T-helper 2 cell treated with Interferon-gamma antibody and Interleukin-4, amounts not matched to agents 5 μg/mL and 100 μg/mL, for 36 hours (primary cell): ENCODE results near the gene ST3GAL3.

ENCODE experiments used
- DNase-seq: peaks from one replicate; pipeline ENCODE4 v3.0.0; 2021; ENCODE audit warnings: low spot score
- H3K27ac Mint-ChIP-seq: one replicate; pipeline ENCODE4 v1.8.0; 2021; ENCODE audit warnings: mild to moderate bottlenecking, mixed read lengths
- H3K27me3 Mint-ChIP-seq: one replicate; pipeline ENCODE4 v1.8.0; 2021; ENCODE audit warnings: low read depth, mixed read lengths
- H3K36me3 Mint-ChIP-seq: one replicate; pipeline ENCODE4 v1.8.0; 2021; ENCODE audit warnings: low read depth, mixed read lengths
- H3K4me1 Mint-ChIP-seq: one replicate; pipeline ENCODE4 v1.8.0; 2021; ENCODE audit warnings: low read depth, mixed read lengths
- H3K4me3 Mint-ChIP-seq: one replicate; pipeline ENCODE4 v1.8.0; 2022; ENCODE audit warnings: mild to moderate bottlenecking, moderate library complexity, mixed read lengths
- H3K9me3 Mint-ChIP-seq: one replicate; pipeline ENCODE4 v1.8.0; 2021; ENCODE audit warnings: mixed read lengths

Gene ST3GAL3

GRCh38 chr1:43753422-43753821, 46.1 kb downstream of the ST3GAL3 start:
- no peak for DNase-seq
- Mint-ChIP-seq H3K36me3 (peaks cover 5% of the 10 kb centered on the region), H3K4me1 (no peaks in the 10 kb centered on the region), H3K27ac (no peak overlapping the region), H3K9me3 (no peaks in the 10 kb centered on the region), H3K27me3 (no peaks in the 10 kb centered on the region), H3K4me3 (no peak overlapping the region)

- Mint-ChIP-seq H3K27me3 (no peaks in the 10 kb centered on the region), H3K27ac (no peak overlapping the region), H3K36me3 (no peaks in the 10 kb centered on the region), H3K9me3 (no peaks in the 10 kb centered on the region), H3K4me1 (no peaks in the 10 kb centered on the region), H3K4me3 (no peak overlapping the region)
- DNase-seq, result no peak
These were observed 47.6 kb downstream of the ST3GAL3 start for GRCh38 chr1:43754892-43755291.

- H3K9me3 Mint-ChIP-seq, result no peaks in the 10 kb centered on the region
- H3K36me3 Mint-ChIP-seq, result no peaks in the 10 kb centered on the region
- H3K4me3 Mint-ChIP-seq, result no peak overlapping the region
- no peak for DNase-seq
- no peak overlapping the region for H3K27ac Mint-ChIP-seq
- H3K4me1 Mint-ChIP-seq, result no peaks in the 10 kb centered on the region
- H3K27me3 Mint-ChIP-seq, result no peaks in the 10 kb centered on the region
These were observed 50.2 kb downstream of the ST3GAL3 start for GRCh38 chr1:43757343-43758053.

GRCh38 chr1:43760745-43761317, 53.5 kb downstream of the ST3GAL3 start:
- Mint-ChIP-seq H3K4me1 (peaks cover 4% of the 10 kb centered on the region), H3K36me3 (no peaks in the 10 kb centered on the region), H3K4me3 (no peak overlapping the region), H3K27me3 (no peaks in the 10 kb centered on the region), H3K27ac (no peak overlapping the region), H3K9me3 (no peaks in the 10 kb centered on the region)
- no peak for DNase-seq

- Mint-ChIP-seq H3K9me3 (no peaks in the 10 kb centered on the region), H3K36me3 (no peaks in the 10 kb centered on the region), H3K27ac (no peak overlapping the region), H3K4me3 (no peak overlapping the region), H3K4me1 (peaks cover 4% of the 10 kb centered on the region), H3K27me3 (no peaks in the 10 kb centered on the region)
- peak; percentile 40 for DNase-seq
These were observed 56.2 kb downstream of the ST3GAL3 start for GRCh38 chr1:43763497-43763973.

- Mint-ChIP-seq H3K36me3 (no peaks in the 10 kb centered on the region), H3K27me3 (no peaks in the 10 kb centered on the region), H3K9me3 (no peaks in the 10 kb centered on the region), H3K4me3 (no peak overlapping the region), H3K4me1 (peaks cover 4% of the 10 kb centered on the region), H3K27ac (no peak overlapping the region)
- DNase-seq, result no peak
These were observed 57.2 kb downstream of the ST3GAL3 start for GRCh38 chr1:43764581-43764980.

GRCh38 chr1:43766086-43766784, 58.9 kb downstream of the ST3GAL3 start:
- DNase-seq, result no peak
- no peak overlapping the region for H3K4me3 Mint-ChIP-seq
- no peak overlapping the region for H3K27ac Mint-ChIP-seq
- H3K9me3 Mint-ChIP-seq, result no peaks in the 10 kb centered on the region
- no peaks in the 10 kb centered on the region for H3K36me3 Mint-ChIP-seq
- no peaks in the 10 kb centered on the region for H3K27me3 Mint-ChIP-seq
- H3K4me1 Mint-ChIP-seq, result peaks cover 9% of the 10 kb centered on the region

- Mint-ChIP-seq H3K4me1 (peaks cover 9% of the 10 kb centered on the region), H3K27ac (no peak overlapping the region), H3K9me3 (no peaks in the 10 kb centered on the region), H3K4me3 (no peak overlapping the region), H3K27me3 (no peaks in the 10 kb centered on the region), H3K36me3 (no peaks in the 10 kb centered on the region)
- no peak for DNase-seq
These were observed 59.6 kb downstream of the ST3GAL3 start for GRCh38 chr1:43766818-43767525.

- DNase-seq, result no peak
- Mint-ChIP-seq H3K36me3 (peaks cover 2% of the 10 kb centered on the region), H3K4me1 (peaks cover 6% of the 10 kb centered on the region), H3K4me3 (no peak overlapping the region), H3K9me3 (no peaks in the 10 kb centered on the region), H3K27me3 (no peaks in the 10 kb centered on the region), H3K27ac (no peak overlapping the region)
These were observed 60.8 kb downstream of the ST3GAL3 start for GRCh38 chr1:43768168-43768567.

- H3K27ac Mint-ChIP-seq, result no peak overlapping the region
- no peak for DNase-seq
- H3K27me3 Mint-ChIP-seq, result no peaks in the 10 kb centered on the region
These were observed 62.1 kb downstream of the ST3GAL3 start for GRCh38 chr1:43769350-43769908.

GRCh38 chr1:43770111-43770510, 62.8 kb downstream of the ST3GAL3 start:
- no peak for DNase-seq
- peaks cover 6% of the 10 kb centered on the region for H3K4me1 Mint-ChIP-seq
- no peaks in the 10 kb centered on the region for H3K9me3 Mint-ChIP-seq
- H3K27ac Mint-ChIP-seq, result no peak overlapping the region
- H3K27me3 Mint-ChIP-seq, result no peaks in the 10 kb centered on the region
- H3K36me3 Mint-ChIP-seq, result peaks cover 6% of the 10 kb centered on the region
- H3K4me3 Mint-ChIP-seq, result no peak overlapping the region

More at GRCh38 chr1:43769350-43769908, 62.1 kb downstream of the ST3GAL3 start:
- peaks cover 4% of the 10 kb centered on the region for H3K36me3 Mint-ChIP-seq
- H3K4me1 Mint-ChIP-seq, result peaks cover 6% of the 10 kb centered on the region
- no peaks in the 10 kb centered on the region for H3K9me3 Mint-ChIP-seq
- H3K4me3 Mint-ChIP-seq, result no peak overlapping the region

- DNase-seq, result no peak
- Mint-ChIP-seq H3K27me3 (no peaks in the 10 kb centered on the region), H3K27ac (no peak overlapping the region), H3K36me3 (peaks cover 19% of the 10 kb centered on the region), H3K9me3 (no peaks in the 10 kb centered on the region), H3K4me3 (no peak overlapping the region), H3K4me1 (peaks cover 6% of the 10 kb centered on the region)
These were observed 65.6 kb downstream of the ST3GAL3 start for GRCh38 chr1:43772978-43773377.

- H3K27me3 Mint-ChIP-seq, result no peaks in the 10 kb centered on the region
- H3K4me3 Mint-ChIP-seq, result no peak overlapping the region
- H3K36me3 Mint-ChIP-seq, result peaks cover 19% of the 10 kb centered on the region
- DNase-seq, result no peak
- no peak overlapping the region for H3K27ac Mint-ChIP-seq
- H3K9me3 Mint-ChIP-seq, result no peaks in the 10 kb centered on the region
- H3K4me1 Mint-ChIP-seq, result peaks cover 6% of the 10 kb centered on the region
These were observed 66.5 kb downstream of the ST3GAL3 start for GRCh38 chr1:43773821-43774220.
